ENCODE results near the gene MMP17. TPM values are rescaled to one million over a fixed set of nuclear protein-coding genes. Genes with fewer than 3 reads are reported as not detected.
"Not testable (repeated sequence)": the region's sequence is repeated elsewhere in the genome, so short reads cannot be mapped to it uniquely, and the experiment has no call there.

MMP17 gene
- total RNA-seq, 1 experiment from 2014 or later, result 3.4 TPM

DNA sequence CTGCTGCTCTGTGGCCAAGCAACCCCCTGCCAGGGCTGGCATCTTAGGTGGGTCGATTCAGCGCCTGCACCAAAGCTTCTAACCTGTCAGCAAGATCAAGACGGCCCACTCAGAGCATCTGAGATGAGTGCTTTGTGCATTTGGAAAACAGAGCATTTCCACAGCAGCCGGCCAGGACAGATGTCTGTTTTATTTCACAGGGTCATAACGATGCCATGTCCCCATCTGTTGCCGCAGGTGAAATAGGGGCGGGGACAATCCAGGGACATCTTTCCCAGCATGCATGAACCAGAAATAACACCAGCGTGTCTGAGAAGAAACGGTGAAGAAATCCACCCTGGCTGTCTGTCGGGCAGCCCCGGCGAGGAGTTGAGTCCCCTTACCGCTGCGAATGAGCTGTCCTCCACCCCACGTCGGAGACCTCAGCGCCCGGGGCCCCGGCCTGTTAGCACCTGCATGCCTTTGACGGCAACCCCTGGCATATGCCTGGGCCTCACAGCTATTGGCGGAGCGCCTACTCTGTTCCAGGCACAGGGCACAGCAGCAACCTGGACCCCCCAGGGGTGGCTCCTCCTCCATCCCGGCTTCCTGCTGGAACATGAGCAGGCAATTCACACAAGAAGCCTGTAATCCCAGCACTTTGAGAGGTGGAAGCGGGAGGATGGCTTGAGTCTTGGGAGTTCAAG, 35.7 kb downstream of the MMP17 start:
- no peaks in the 10 kb centered on the region for H3K9me3 ChIP-seq (replicated peaks)
- no peak for DNase-seq (ENCODE audit: low read depth in 1 of 2, low spot score in 2 of 2)
- H3K4me1 ChIP-seq (replicated peaks), result peaks cover 62% of the 10 kb centered on the region
- H3K4me3 ChIP-seq, result no peak overlapping the region
- H3K36me3 ChIP-seq, result no peaks in the 10 kb centered on the region
- no peak overlapping the region for H3K27ac ChIP-seq
- H3K27me3 ChIP-seq (replicated peaks), result no peaks in the 10 kb centered on the region

DNA sequence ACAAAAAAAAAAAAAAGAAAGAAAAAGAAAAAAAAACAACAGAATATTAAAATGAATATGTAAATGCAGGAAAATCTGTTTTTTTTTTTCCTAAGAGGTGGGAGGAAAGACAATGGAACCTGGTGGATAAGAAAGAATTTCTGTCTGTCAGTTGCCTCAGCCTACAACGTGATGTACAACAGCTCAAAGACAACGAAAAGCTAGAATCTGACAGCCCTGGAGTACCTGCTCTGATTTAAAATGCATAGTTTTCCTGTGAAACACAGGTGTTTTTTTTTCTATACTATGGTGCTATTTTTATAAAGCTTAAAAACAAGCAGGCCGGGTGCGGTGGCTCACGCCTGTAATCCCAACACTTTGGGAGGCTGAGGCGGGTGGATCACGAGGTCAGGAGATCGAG, 36.3 kb downstream of the MMP17 start:
- Histone ChIP-seq H3K9me3 (replicated peaks) (no peaks in the 10 kb centered on the region), H3K4me3 (no peak overlapping the region), H3K27me3 (replicated peaks) (no peaks in the 10 kb centered on the region), H3K27ac (no peak overlapping the region), H3K4me1 (replicated peaks) (peaks cover 61% of the 10 kb centered on the region), H3K36me3 (no peaks in the 10 kb centered on the region)
- no peak for DNase-seq (ENCODE audit: low read depth in 1 of 2, low spot score in 2 of 2)

DNA sequence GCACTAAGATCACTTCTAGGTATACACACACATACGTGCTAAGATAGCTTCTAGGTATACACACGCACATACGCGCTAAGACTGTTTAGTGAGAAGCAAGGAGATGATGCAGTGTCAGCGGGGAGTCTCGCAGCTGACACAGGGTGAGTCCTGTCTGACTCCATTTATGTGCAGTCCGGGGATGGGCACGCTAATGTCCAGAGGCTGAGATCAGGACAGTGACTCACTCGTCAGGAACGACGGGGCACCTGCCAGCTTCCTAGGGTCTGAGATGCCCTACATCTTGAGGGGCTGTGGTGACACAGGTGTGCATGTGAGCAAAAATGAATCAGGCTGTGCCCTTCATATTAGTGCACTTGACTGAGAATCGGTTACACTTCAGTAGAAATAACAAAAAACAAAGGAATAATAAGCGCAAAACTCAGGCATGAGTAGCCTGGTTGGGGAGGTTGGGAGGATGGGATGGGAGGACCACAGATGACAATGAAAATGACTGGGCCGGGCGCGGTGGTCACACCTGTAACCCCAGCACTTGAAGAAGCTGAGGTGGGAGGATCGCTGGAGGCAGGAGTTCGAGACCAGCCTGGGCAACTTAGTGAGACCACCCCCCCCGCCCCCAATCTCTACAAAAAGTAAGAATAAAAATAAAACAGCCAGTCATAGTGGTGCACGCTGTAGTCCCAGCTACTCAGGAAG, 37.1 kb downstream of the MMP17 start:
- H3K36me3 ChIP-seq, result no peaks in the 10 kb centered on the region
- H3K27ac ChIP-seq, result no peak overlapping the region
- DNase-seq (ENCODE audit: low read depth in 1 of 2, low spot score in 2 of 2), result peak; percentile 57 to 75
- H3K27me3 ChIP-seq (replicated peaks), result no peaks in the 10 kb centered on the region
- peaks cover 61% of the 10 kb centered on the region for H3K4me1 ChIP-seq (replicated peaks)
- H3K4me3 ChIP-seq, result no peak overlapping the region
- no peaks in the 10 kb centered on the region for H3K9me3 ChIP-seq (replicated peaks)

DNA sequence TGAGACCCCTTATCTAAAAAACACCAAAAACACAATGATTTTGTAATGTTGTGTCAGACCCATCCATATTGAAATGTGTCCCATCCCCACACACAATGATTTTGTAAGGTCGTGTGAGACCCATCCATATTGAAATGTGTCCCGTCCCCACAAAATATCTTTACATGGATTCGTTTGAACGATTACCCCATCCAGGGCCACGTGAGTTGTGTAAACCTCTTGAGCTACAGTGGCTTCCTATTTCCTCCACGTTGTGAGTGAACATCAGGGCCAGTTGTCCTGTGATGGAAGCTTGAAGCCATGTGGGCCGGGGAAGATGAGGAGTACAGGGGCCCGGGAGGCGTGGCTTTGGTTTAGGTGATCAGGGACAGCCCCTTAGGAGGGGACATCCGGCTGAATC, 39.3 kb downstream of the MMP17 start:
- peaks cover 57% of the 10 kb centered on the region for H3K4me1 ChIP-seq (replicated peaks)
- DNase-seq (ENCODE audit: low read depth in 1 of 2, low spot score in 2 of 2), result no peak

DNA sequence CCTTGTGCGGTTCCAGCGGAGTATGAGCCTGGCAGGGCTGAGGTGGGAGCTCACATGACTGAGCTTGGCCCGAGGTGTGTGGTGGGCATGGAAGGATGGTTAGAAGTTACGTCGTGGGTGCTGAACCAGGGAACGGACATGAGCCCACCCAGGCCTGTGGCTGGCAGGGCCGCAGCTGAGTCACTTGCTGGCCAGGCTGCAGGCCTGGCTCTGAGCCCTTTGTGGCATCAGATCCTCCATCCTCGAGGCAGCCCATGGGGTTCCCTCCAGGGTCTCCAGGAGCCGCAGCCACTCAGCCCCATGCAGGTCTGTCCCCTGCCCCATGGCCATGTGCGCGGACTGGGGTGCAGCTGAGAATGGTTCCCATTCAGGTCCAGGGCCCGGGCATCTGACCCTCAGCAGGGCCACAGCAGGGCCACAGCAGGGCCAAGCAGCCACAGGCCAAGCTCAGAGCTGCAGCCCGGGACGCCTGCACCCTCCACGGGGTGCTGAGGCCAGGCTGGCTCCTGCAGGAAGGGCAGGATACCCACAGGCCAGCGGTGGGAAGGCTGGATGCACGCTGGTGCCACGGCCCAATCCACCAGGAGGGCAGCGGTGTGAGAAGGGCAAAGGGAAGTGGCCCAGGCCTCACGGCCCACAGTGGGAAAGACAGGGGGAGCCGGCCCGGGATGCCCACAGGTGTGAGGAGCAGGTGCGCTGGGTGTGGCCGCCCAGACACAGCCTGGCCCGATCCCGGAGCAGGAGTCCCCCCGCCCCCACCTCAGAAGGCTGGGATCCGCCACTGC, 39.9 kb downstream of the MMP17 start:
- H3K36me3 ChIP-seq, result no peaks in the 10 kb centered on the region
- H3K4me1 ChIP-seq (replicated peaks), result peaks cover 55% of the 10 kb centered on the region
- peak; percentile 40 to 78 for DNase-seq (ENCODE audit: low read depth in 1 of 2, low spot score in 2 of 2)
- peak overlapping the region; percentile 36; the same call in 1 of the 2 replicates for H3K27ac ChIP-seq
- H3K4me3 ChIP-seq, result no peak overlapping the region
- no peaks in the 10 kb centered on the region for H3K9me3 ChIP-seq (replicated peaks)
- no peaks in the 10 kb centered on the region for H3K27me3 ChIP-seq (replicated peaks)

More for the DNA sequence above, 39.3 kb downstream of the MMP17 start:
- H3K4me3 ChIP-seq, result no peak overlapping the region
- no peaks in the 10 kb centered on the region for H3K27me3 ChIP-seq (replicated peaks)
- peak overlapping the region; percentile 36; the same call in 1 of the 2 replicates for H3K27ac ChIP-seq
- H3K36me3 ChIP-seq, result no peaks in the 10 kb centered on the region
- no peaks in the 10 kb centered on the region for H3K9me3 ChIP-seq (replicated peaks)

DNA sequence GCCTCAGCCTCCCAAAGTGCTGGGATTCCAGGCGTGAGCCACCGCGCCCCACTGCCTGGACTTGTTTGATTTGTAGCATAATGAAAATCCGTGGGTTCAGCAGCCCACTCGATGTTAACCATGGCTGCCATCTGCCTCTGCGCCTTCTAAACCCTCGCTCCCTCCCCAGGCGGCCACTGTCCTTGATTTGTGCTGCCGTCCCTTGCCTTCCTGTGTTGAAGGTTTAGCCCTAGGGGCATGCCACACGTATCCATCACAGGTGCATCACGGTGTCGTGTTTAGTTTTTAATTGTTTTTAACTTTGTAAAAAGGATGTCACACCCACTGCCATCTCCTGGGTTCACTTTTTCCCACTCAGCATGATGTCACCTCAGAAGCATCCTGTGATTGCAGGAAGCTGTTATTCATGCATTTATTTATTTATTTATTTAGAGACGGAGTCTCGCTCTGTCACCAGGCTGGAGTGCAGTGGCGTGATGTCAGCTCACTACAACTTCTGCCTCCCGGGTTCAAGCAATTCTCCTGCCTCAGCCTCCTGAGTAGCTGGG, 41.8 kb downstream of the MMP17 start:
- peak overlapping the region; percentile 90 for H3K27ac ChIP-seq
- H3K9me3 ChIP-seq (replicated peaks), result no peaks in the 10 kb centered on the region
- no peaks in the 10 kb centered on the region for H3K36me3 ChIP-seq
- H3K4me3 ChIP-seq, result no peak overlapping the region
- no peaks in the 10 kb centered on the region for H3K27me3 ChIP-seq (replicated peaks)
- DNase-seq (ENCODE audit: low read depth in 1 of 2, low spot score in 2 of 2), result peak; percentile 75 to 76
- H3K4me1 ChIP-seq (replicated peaks), result peaks cover 50% of the 10 kb centered on the region

DNA sequence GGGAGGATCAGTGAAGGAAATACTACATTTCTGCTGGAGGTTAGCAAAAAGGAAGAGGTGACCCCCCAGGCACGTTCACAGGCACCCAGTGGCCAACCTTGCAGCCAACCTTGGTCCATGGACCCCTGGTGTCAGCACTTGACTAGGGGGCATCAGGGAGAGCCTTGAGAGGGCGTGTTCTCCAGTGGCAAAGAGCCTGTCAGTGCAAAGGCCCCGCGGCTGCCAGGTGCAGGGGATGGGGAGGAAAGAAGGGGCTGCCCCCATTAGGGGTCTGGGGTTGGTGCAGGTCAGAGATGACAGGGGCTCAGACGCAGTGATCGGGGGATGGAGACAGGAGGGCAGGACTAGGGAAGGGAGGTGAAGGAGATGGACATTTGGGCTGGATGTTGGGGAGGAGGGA, 43.5 kb downstream of the MMP17 start:
- peaks cover 42% of the 10 kb centered on the region for H3K4me1 ChIP-seq (replicated peaks)
- H3K27ac ChIP-seq, result no peak overlapping the region
- H3K27me3 ChIP-seq (replicated peaks), result no peaks in the 10 kb centered on the region
- DNase-seq (ENCODE audit: low read depth in 1 of 2, low spot score in 2 of 2), result no peak
- H3K36me3 ChIP-seq, result no peaks in the 10 kb centered on the region
- H3K4me3 ChIP-seq, result no peak overlapping the region
- H3K9me3 ChIP-seq (replicated peaks), result no peaks in the 10 kb centered on the region

DNA sequence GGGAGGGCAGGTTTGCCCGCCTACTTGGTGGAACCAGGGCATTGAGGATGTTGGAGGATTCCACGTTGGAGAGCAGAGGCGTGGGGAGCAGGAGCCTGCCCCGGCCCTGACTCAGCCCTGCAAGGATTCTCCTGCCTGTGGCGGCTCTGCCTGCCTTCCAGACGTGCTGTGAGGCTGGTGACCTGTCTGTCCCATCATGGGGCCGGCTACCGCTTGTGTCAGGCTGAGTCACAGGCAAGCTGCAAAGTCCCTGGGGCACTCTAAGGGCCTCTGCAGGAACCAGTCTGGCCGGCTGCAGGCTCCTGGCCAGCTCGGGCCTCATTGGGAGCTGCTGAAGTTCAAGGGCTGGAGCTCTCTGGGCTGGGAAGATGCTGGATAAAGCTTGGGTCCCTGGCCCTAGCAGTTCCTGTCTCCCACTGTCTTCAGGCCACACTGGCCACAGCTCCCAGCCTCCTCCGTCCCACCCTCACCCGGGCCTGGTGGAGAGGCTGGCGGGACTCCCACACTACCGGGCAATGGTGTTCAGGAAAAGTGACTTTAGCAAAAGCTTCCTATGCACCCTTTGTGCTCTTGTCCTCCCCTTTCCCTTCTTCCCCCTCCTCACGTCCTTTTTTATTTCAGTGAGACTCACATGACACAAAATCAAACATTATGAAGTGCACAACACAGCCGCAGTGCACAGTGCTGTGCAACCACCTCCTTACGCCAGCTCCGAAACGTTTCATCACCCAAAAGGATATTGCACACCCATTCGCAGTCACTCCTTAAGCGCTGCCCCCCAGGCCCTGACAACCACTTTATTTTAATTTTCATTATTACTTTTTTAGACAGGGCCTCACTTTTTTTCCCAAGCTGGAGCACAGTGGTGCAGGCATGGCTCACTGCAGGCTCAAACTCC, 44.2 kb downstream of the MMP17 start:
- no peak overlapping the region for H3K4me3 ChIP-seq
- no peaks in the 10 kb centered on the region for H3K36me3 ChIP-seq
- H3K27me3 ChIP-seq (replicated peaks), result no peaks in the 10 kb centered on the region
- H3K27ac ChIP-seq, result no peak overlapping the region
- no peaks in the 10 kb centered on the region for H3K9me3 ChIP-seq (replicated peaks)
- peaks cover 40% of the 10 kb centered on the region for H3K4me1 ChIP-seq (replicated peaks)
- peak; percentile 54 to 89 for DNase-seq (ENCODE audit: low read depth in 1 of 2, low spot score in 2 of 2)

DNA sequence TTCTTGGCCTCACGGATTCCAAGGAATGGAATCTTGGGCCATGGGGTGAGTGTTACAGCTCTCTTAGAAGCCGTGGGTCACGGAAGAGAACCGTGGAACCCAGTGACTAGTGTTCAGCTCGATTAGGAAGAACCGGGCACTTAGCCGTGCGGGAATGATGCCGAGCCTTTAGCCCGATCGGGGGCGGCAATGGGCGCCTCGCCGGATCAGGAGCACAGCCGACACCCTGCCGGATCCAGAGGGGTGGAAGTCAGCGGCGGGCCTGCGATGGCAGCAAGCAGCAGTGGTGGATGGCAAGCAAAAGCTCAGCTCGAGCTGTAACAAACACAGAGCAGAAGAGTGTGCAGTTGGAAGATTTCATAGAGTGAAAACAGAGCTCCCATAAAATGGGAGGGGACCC, 45.1 kb downstream of the MMP17 start:
- H3K27ac ChIP-seq, result no peak overlapping the region
- peaks cover 32% of the 10 kb centered on the region for H3K4me1 ChIP-seq (replicated peaks)
- DNase-seq (ENCODE audit: low read depth in 1 of 2, low spot score in 2 of 2), result no peak
- H3K4me3 ChIP-seq, result no peak overlapping the region
- no peaks in the 10 kb centered on the region for H3K27me3 ChIP-seq (replicated peaks)
- H3K9me3 ChIP-seq (replicated peaks), result no peaks in the 10 kb centered on the region
- H3K36me3 ChIP-seq, result no peaks in the 10 kb centered on the region

DNA sequence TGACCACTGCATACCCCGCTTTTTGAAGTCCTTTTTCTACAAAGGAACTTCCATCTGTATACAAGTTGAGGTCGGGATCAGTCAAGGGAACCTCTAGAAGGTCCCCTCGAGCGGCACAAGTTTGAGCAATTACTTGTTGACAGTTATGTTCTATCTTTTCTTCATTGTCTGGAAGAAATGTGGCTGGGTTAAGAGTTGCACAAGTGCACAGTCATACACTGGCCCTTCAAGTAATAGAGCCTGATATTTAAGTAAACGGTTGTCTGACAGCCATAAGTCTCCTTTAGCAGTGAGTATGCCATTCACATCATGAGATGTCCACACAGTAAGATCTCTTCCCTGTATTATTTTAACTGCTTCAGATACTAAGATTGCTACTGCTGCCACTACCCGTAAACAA, 46.8 kb downstream of the MMP17 start:
- not testable (repeated sequence) for DNase-seq (ENCODE audit: low read depth in 1 of 2, low spot score in 2 of 2); H3K36me3 ChIP-seq; H3K27ac ChIP-seq; H3K4me3 ChIP-seq; H3K27me3 ChIP-seq (replicated peaks); H3K9me3 ChIP-seq (replicated peaks)
- peaks cover 22% of the 10 kb centered on the region for H3K4me1 ChIP-seq (replicated peaks)

DNA sequence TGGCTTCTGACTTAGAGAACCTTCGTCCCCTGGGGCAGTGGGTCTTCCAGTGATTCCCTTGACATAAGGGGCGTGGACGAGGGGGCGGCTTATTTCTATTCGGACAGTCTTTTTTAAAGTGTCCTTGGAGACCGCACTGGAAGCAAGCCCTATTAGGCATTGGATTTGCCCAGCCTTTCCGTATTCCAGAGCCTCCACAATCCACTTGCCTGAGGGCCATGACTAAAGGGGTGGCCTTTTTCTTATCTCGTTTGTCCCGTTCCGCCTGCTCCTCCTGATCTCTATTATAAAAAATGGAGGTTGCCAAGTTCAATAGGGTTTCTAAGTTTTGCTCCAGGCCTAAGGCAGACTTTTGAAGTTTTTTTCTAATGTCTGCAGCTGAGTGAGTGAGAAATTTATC, 49.0 kb downstream of the MMP17 start:
- not testable (repeated sequence) for H3K36me3 ChIP-seq; H3K27ac ChIP-seq; H3K4me3 ChIP-seq; H3K9me3 ChIP-seq (replicated peaks); H3K27me3 ChIP-seq (replicated peaks); H3K4me1 ChIP-seq (replicated peaks); DNase-seq (ENCODE audit: low read depth in 1 of 2, low spot score in 2 of 2)

DNA sequence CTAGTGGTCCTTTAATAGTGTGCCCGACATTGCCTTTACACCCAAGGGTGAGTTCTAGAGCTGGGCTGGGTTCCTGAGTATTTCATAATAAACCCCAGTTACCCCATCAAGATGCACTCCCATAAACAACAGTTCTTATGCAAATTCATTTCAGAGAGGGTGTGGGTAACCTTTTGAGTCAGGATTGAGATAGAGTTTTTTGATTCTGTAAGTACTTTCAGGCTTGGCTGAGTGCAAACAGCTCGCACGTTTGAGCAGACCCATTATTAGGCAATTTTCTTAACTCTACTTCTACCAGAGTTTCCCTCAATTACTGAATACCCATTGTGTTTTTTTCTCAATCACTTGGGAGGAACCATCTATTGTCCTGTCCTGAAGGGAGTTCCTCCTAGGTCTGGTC, 50.2 kb downstream of the MMP17 start:
- H3K9me3 ChIP-seq (replicated peaks); H3K36me3 ChIP-seq: not testable (repeated sequence)

More for the DNA sequence above, 50.2 kb downstream of the MMP17 start:
- not testable (repeated sequence) for H3K27ac ChIP-seq; H3K4me3 ChIP-seq; H3K4me1 ChIP-seq (replicated peaks); H3K27me3 ChIP-seq (replicated peaks); DNase-seq (ENCODE audit: low read depth in 1 of 2, low spot score in 2 of 2)
